Lower leg skin (tissue), 4 donors: ENCODE results near the gene CAMKK1. TPM values are rescaled to one million over a fixed set of nuclear protein-coding genes. Genes with fewer than 3 reads are reported as not detected.

ENCODE experiments used
- DNase-seq, 2 donors: peaks; one replicate each; pipeline ENCODE4 v3.0.0-alpha.2; 2019; ENCODE audit warnings: low spot score in 2 of 2
- H3K4me3 ChIP-seq: fragments of 200-600 bp; sonication (generic); 2 replicates; pipeline ENCODE4 v1.5.1; 2017; ENCODE audit warnings: mild to moderate bottlenecking, low read depth; ENCODE audit not compliant: poor library complexity, severe bottlenecking
- CTCF ChIP-seq, 3 donors: fragments of 450-650 bp; IDR thresholded peaks; one replicate each; pipeline ENCODE4 v1.5.1; 2016; ENCODE audit warnings: antibody characterized with exemption in 3 of 3, mild to moderate bottlenecking in 3 of 3, moderate library complexity in 2 of 3
- POLR2A ChIP-seq, 2 donors: fragments of 450-650 bp; IDR thresholded peaks; one replicate each; pipeline ENCODE4 v1.6.1; 2016 to 2017; ENCODE audit warnings: antibody characterized with exemption in 2 of 2, mild to moderate bottlenecking in 1 of 2, moderate library complexity in 1 of 2
- WGBS, 2 donors: methylation state at CpG; one replicate each; pipeline ENCODE4 v1.1.5; 2018; 5-methylcytosine and 5-hydroxymethylcytosine counted together
- intact Hi-C: fragments of 100-400 bp; cut with DNase I; formaldehyde crosslinking; loops from one replicate; pipeline ENCODE4 v1.15.0; 2023; ENCODE audit warnings: low total_unique reads
- total RNA-seq, 4 donors: library from RNA; depleted of rRNA; stranded (reverse); fragments of >200 nt; gene quantifications; one replicate each; pipeline ENCODE4 v1.1.0, GENCODE V29; 2016

CAMKK1 gene
- total RNA-seq, 4 donors from 2014 or later, result 7.3 to 21.2 (median 14.6) TPM

GRCh38 chr17:3911271-3912053, 18.6 kb upstream of the CAMKK1 start:
- intact Hi-C loops, result loop anchor here (5.0 kb wide), 1 partner anchor 91 kb away; no protein-coding TSS in a partner anchor
- TF ChIP-seq CTCF (IDR thresholded peaks at IDR 0.05), result no peak
- no peak for TF ChIP-seq POLR2A (IDR thresholded peaks at IDR 0.05)

GRCh38 chr17:3910420-3911270, 17.8 kb upstream of the CAMKK1 start:
- no peak overlapping the region for H3K4me3 ChIP-seq
- DNase-seq, result no peak
- TF ChIP-seq CTCF (IDR thresholded peaks at IDR 0.05) (no peak), POLR2A (IDR thresholded peaks at IDR 0.05) (no peak)
- 80 to 89% methylated on average over 11 of the region's 11 CpGs for WGBS, 2 donors
- intact Hi-C loops, result loop anchor here (5.0 kb wide), 1 partner anchor 92 kb away; no protein-coding TSS in a partner anchor

More at GRCh38 chr17:3911271-3912053, 18.6 kb upstream of the CAMKK1 start:
- no peak overlapping the region for H3K4me3 ChIP-seq
- DNase-seq, result no peak
- WGBS, 2 donors, result 44 to 51% methylated on average over 30 of the region's 30 CpGs

- H3K4me3 ChIP-seq, result no peak overlapping the region
- intact Hi-C loops, result loop anchor here (5.0 kb wide), 1 partner anchor 47 kb away; no protein-coding TSS in a partner anchor
- no peak for DNase-seq
- WGBS, 2 donors, result 90 to 95% methylated on average over 12 of the region's 12 CpGs
- no peak for TF ChIP-seq CTCF (IDR thresholded peaks at IDR 0.05)
Observed at GRCh38 chr17:3909257-3909656, 16.4 kb upstream of the CAMKK1 start.

- DNase-seq, result no peak
- no peak overlapping the region for H3K4me3 ChIP-seq
- intact Hi-C loops, result loop anchor here (5.0 kb wide), 1 partner anchor 45 kb away; no protein-coding TSS in a partner anchor
- WGBS, 2 donors, result 85 to 92% methylated on average over 11 of the region's 11 CpGs
- TF ChIP-seq POLR2A (IDR thresholded peaks at IDR 0.05), result no peak
- TF ChIP-seq CTCF (IDR thresholded peaks at IDR 0.05), result no peak
Observed at GRCh38 chr17:3907483-3908216, 14.8 kb upstream of the CAMKK1 start.

GRCh38 chr17:3906881-3907280, 14.0 kb upstream of the CAMKK1 start:
- WGBS, 2 donors, result 83 to 88% methylated on average over 4 of the region's 4 CpGs
- TF ChIP-seq CTCF (IDR thresholded peaks at IDR 0.05) (no peak), POLR2A (IDR thresholded peaks at IDR 0.05) (no peak)
- intact Hi-C loops, result loop anchor here (5.0 kb wide), 1 partner anchor 45 kb away; no protein-coding TSS in a partner anchor
- DNase-seq, result no peak
- no peak overlapping the region for H3K4me3 ChIP-seq
